Measurements from ENCODE around the gene NEK2.
"Not testable (repeated sequence)": the region's sequence is repeated elsewhere in the genome, so short reads cannot be mapped to it uniquely, and the experiment has no call there.

DNA sequence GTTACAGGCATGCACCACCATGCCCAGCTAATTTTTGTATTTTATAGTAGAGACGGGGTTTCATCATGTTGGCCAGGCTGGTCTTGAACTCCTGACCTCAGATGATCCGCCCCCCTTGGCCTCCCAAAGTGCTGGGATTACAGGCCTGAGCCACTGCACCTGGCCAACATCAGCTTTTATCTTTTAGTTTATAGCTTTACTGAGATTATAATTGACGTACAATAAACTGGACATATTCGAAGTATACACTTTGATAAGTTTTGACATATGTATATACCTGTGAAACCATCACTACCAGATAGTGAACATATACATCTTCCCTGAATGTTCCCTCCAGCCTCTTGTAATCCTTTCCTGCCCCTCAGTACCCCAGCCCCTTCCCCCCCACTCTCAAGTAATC lies 41.1 kb upstream of the NEK2 start:
- not testable (repeated sequence) for TF ChIP-seq RARB (CRISPR knock-in tag; IDR thresholded peaks at IDR 0.05); OSR1 (CRISPR knock-in tag; IDR thresholded peaks at IDR 0.05); TOX (CRISPR knock-in tag; IDR thresholded peaks at IDR 0.05; ENCODE audit: borderline replicate concordance); ISL1 (CRISPR knock-in tag; IDR thresholded peaks at IDR 0.05); ESRRG (CRISPR knock-in tag; IDR thresholded peaks at IDR 0.05); SNAI2 (CRISPR knock-in tag; IDR thresholded peaks at IDR 0.05); ZNF70 (CRISPR knock-in tag; IDR thresholded peaks at IDR 0.05); TCF4 (CRISPR knock-in tag; IDR thresholded peaks at IDR 0.05; ENCODE audit: borderline replicate concordance); CSDC2 (CRISPR knock-in tag; IDR thresholded peaks at IDR 0.05)
- TF ChIP-seq, protein P1, sequence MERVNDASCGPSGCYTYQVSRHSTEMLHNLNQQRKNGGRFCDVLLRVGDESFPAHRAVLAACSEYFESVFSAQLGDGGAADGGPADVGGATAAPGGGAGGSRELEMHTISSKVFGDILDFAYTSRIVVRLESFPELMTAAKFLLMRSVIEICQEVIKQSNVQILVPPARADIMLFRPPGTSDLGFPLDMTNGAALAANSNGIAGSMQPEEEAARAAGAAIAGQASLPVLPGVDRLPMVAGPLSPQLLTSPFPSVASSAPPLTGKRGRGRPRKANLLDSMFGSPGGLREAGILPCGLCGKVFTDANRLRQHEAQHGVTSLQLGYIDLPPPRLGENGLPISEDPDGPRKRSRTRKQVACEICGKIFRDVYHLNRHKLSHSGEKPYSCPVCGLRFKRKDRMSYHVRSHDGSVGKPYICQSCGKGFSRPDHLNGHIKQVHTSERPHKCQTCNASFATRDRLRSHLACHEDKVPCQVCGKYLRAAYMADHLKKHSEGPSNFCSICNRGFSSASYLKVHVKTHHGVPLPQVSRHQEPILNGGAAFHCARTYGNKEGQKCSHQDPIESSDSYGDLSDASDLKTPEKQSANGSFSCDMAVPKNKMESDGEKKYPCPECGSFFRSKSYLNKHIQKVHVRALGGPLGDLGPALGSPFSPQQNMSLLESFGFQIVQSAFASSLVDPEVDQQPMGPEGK (CRISPR knock-in tag; IDR thresholded peaks at IDR 0.05; ENCODE audit: borderline replicate concordance): not testable (repeated sequence)
- TF ChIP-seq, protein P2, sequence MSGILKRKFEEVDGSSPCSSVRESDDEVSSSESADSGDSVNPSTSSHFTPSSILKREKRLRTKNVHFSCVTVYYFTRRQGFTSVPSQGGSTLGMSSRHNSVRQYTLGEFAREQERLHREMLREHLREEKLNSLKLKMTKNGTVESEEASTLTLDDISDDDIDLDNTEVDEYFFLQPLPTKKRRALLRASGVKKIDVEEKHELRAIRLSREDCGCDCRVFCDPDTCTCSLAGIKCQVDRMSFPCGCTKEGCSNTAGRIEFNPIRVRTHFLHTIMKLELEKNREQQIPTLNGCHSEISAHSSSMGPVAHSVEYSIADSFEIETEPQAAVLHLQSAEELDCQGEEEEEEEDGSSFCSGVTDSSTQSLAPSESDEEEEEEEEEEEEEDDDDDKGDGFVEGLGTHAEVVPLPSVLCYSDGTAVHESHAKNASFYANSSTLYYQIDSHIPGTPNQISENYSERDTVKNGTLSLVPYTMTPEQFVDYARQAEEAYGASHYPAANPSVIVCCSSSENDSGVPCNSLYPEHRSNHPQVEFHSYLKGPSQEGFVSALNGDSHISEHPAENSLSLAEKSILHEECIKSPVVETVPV (CRISPR knock-in tag; IDR thresholded peaks at IDR 0.05): not testable (repeated sequence)

All from SK-N-SH treated with all-trans-retinoic acid at 6 μM for 48 hours (cell line).